B cell (primary cell): Measurements from ENCODE around the gene APLP1. TPM values are rescaled to one million over a fixed set of nuclear protein-coding genes. Genes with fewer than 3 reads are reported as not detected.

Source experiments
- ATAC-seq: fragments of 200-7000 bp; cut with Tn5 transposase; one replicate; pipeline ENCODE4 v1.10.0; 2021; ENCODE audit warnings: low read depth, mild to moderate bottlenecking, moderate number of reproducible peaks, moderate library complexity
- CTCF ChIA-PET: fragments of 350-600 bp; sonication (Branson Sonifier 250); formaldehyde crosslinking; loops from one replicate; lab custom pipeline; 2021; ENCODE audit warnings: antibody characterized with exemption, inconsistent platforms; lab: Charles Lee
- POLR2A ChIA-PET: fragments of 350-600 bp; sonication (Branson Sonifier 250); formaldehyde crosslinking; loops from one replicate; lab custom pipeline; 2021; ENCODE audit warnings: antibody characterized with exemption; lab: Charles Lee
- DNase-seq: peaks from one replicate; pipeline ENCODE4 v3.0.0; 2013
- H2AFZ ChIP-seq: 2 replicates; pipeline ENCODE4 v1.6.1; 2012; ENCODE audit warnings: mild to moderate bottlenecking, low read depth, low read length; ENCODE audit not compliant: insufficient read depth, poor library complexity, severe bottlenecking
- H3K27ac ChIP-seq, 2 donors: 1 replicate in 1 of 2; 2 replicates in 1 of 2; pipeline ENCODE4 v1.5.1; 2012 to 2013; ENCODE audit warnings: low read length in 2 of 2, mild to moderate bottlenecking in 2 of 2, moderate library complexity in 1 of 2
- H3K27me3 ChIP-seq, 4 experiments: fragments of 200-600 bp in 1 of 4; sonication (generic) in 1 of 4; replicated peaks in 1 of 4; 1 replicate in 2 of 4; 2 replicates in 2 of 4; pipeline versions ENCODE4 v1.6.1 to v1.7.0; 2013 to 2016; ENCODE audit warnings: low read length in 3 of 4, mild to moderate bottlenecking in 2 of 4, mixed read lengths in 1 of 4, moderate library complexity in 1 of 4; ENCODE audit not compliant: insufficient read depth in 4 of 4, control insufficient read depth in 3 of 4; ENCODE audit errors: control extremely low read depth in 1 of 4
- H3K36me3 ChIP-seq, 2 experiments: replicated peaks in 1 of 2; 1 replicate in 1 of 2; 2 replicates in 1 of 2; pipeline versions ENCODE4 v1.6.1 to v1.7.1; 2013; ENCODE audit warnings: low read length in 1 of 2; ENCODE audit not compliant: insufficient read depth in 2 of 2, control insufficient read depth in 1 of 2; ENCODE audit errors: control extremely low read depth in 1 of 2, extremely low read depth in 1 of 2
- H3K4me1 ChIP-seq, 2 donors: fragments of 200-600 bp in 1 of 2; sonication (generic) in 1 of 2; 1 replicate in 1 of 2; 2 replicates in 1 of 2; pipeline versions ENCODE4 v1.5.1 to v1.6.1; 2013 to 2017; ENCODE audit warnings: low read length in 2 of 2; ENCODE audit not compliant: control insufficient read depth in 2 of 2, insufficient read depth in 2 of 2
- H3K4me2 ChIP-seq: replicated peaks from 2 replicates; pipeline ENCODE3; 2012; ENCODE audit warnings: mild to moderate bottlenecking, low read depth, low read length; ENCODE audit not compliant: poor library complexity, severe bottlenecking
- H3K4me3 ChIP-seq, 5 experiments: fragments of 200-600 bp in 1 of 5; sonication (generic) in 1 of 5; 1 replicate in 3 of 5; 2 replicates in 2 of 5; pipeline versions ENCODE4 v1.5.1 to v1.7.0; 2011 to 2016; ENCODE audit warnings: low read length in 4 of 5, mild to moderate bottlenecking in 4 of 5, low read depth in 2 of 5, control low read depth in 1 of 5, moderate library complexity in 1 of 5; ENCODE audit not compliant: insufficient read depth in 1 of 5; ENCODE audit errors: control extremely low read depth in 1 of 5, extremely low read depth in 1 of 5
- H3K79me2 ChIP-seq: fragments of 200-600 bp; sonication (generic); one replicate; pipeline ENCODE4 v1.6.0; 2016; ENCODE audit warnings: low read length; ENCODE audit not compliant: control insufficient read depth, insufficient read depth
- H3K9ac ChIP-seq: fragments of 200-600 bp; sonication (generic); 2 replicates; pipeline ENCODE4 v1.6.1; 2017; ENCODE audit warnings: mild to moderate bottlenecking, low read length, moderate library complexity
- H3K9me3 ChIP-seq, 3 donors: one replicate each; pipeline versions ENCODE4 v1.6.1 to v1.7.1; 2013; ENCODE audit warnings: low read length in 2 of 3; ENCODE audit not compliant: control insufficient read depth in 2 of 3, insufficient read depth in 1 of 3; ENCODE audit errors: control extremely low read depth in 1 of 3
- H4K20me1 ChIP-seq: 2 replicates; pipeline ENCODE4 v1.6.0; 2012; ENCODE audit warnings: mild to moderate bottlenecking, low read length; ENCODE audit not compliant: insufficient read depth, control insufficient read depth, poor library complexity, severe bottlenecking
- H3K27ac Mint-ChIP-seq: one replicate; pipeline ENCODE4 v1.8.0; 2021; ENCODE audit warnings: mixed read lengths
- H3K27me3 Mint-ChIP-seq: one replicate; pipeline ENCODE4 v1.8.0; 2021; ENCODE audit warnings: mixed read lengths
- H3K4me1 Mint-ChIP-seq: one replicate; pipeline ENCODE4 v1.8.0; 2021; ENCODE audit warnings: mixed read lengths
- H3K4me3 Mint-ChIP-seq: one replicate; pipeline ENCODE4 v1.8.0; 2021; ENCODE audit warnings: mixed read lengths
- H3K9me3 Mint-ChIP-seq: one replicate; pipeline ENCODE4 v1.8.0; 2022; ENCODE audit warnings: mixed read lengths; ENCODE audit not compliant: insufficient read depth
- CTCF ChIP-seq: fragments of 200-600 bp; IDR thresholded peaks from one replicate; pipeline ENCODE4 v1.8.0; 2022; ENCODE audit warnings: antibody characterized with exemption, mild to moderate bottlenecking
- EZH2 ChIP-seq: IDR thresholded peaks from 2 replicates; pipeline ENCODE4 v1.6.1; 2012; ENCODE audit warnings: borderline replicate concordance, low read depth, mild to moderate bottlenecking, moderate library complexity, low read length; ENCODE audit not compliant: insufficient read depth, poor library complexity, severe bottlenecking
- WGBS: methylation state at CpG from one replicate; pipeline ENCODE4 v1.1.5; 2013; ENCODE audit warnings: missing lambda C conversion rate; ENCODE audit not compliant: insufficient coverage; 5-methylcytosine and 5-hydroxymethylcytosine counted together
- intact Hi-C: fragments of 100-400 bp; cut with micrococcal nuclease; formaldehyde crosslinking; loops from one replicate; pipeline ENCODE4 v1.10.0; 2022
- polyA plus RNA-seq: library from polyadenylated mRNA; depleted of rRNA; stranded (reverse); fragments of >200 nt; gene quantifications from 2 replicates; pipeline ENCODE4 v1.2.3, GENCODE V29; 2012
- total RNA-seq, 2 donors: library from RNA; stranded (reverse); fragments of 120-200 nt in 1 of 2; gene quantifications; 1 replicate in 1 of 2; 2 replicates in 1 of 2; pipeline versions ENCODE4 v1.2.3 to v1.2.4, GENCODE V29; 2013 to 2022

Gene APLP1
- total and polyA plus RNA-seq, 2 donors (not counting 1 experiment from before 2014, with no cell fraction given): 0.06 TPM; not detected in 1

GRCh38 chr19:35830986-35831385, 37.4 kb upstream of the APLP1 start:
- H3K9ac ChIP-seq: no peak overlapping the region
- H3K27ac ChIP-seq: no peak overlapping the region
- H3K27me3 ChIP-seq: peaks cover 0 to 16% (median 0%) of the 10 kb centered on the region in 4 experiments
- no peaks in the 10 kb centered on the region for H3K4me1 ChIP-seq
- DNase-seq: no peak
- H3K36me3 ChIP-seq: no peaks in the 10 kb centered on the region
- no peak overlapping the region for H3K4me3 Mint-ChIP-seq
- no peaks in the 10 kb centered on the region for H3K9me3 Mint-ChIP-seq
- H3K79me2 ChIP-seq: no peaks in the 10 kb centered on the region
- peaks cover 0 to 7% (median 0%) of the 10 kb centered on the region in 3 donors for H3K9me3 ChIP-seq
- no peak overlapping the region for H3K4me3 ChIP-seq
- WGBS: 83% methylated on average over 14 of the region's 18 CpGs
- no peak for ATAC-seq
- no peak overlapping the region for H2AFZ ChIP-seq
- intact Hi-C loops: no loop called here
- POLR2A ChIA-PET: interaction anchor here (0.7 kb wide), 1 partner anchor 37 kb away, joined by 3 read pairs; the partner anchor contains the start of gene APLP1
- peaks cover 31% of the 10 kb centered on the region for H3K27me3 Mint-ChIP-seq
- CTCF ChIA-PET: no interaction called here
- no peak for TF ChIP-seq EZH2
- TF ChIP-seq CTCF: no peak
- no peaks in the 10 kb centered on the region for H3K4me1 Mint-ChIP-seq
- no peak overlapping the region for H3K4me2 ChIP-seq
- H4K20me1 ChIP-seq: no peaks in the 10 kb centered on the region
- H3K27ac Mint-ChIP-seq: no peak overlapping the region

- no peaks in the 10 kb centered on the region for H3K36me3 ChIP-seq
- no peak overlapping the region for H3K4me2 ChIP-seq
- H3K27me3 ChIP-seq: peaks cover 0 to 13% (median 0%) of the 10 kb centered on the region in 4 experiments
- H3K27ac ChIP-seq: no peak overlapping the region
- Mint-ChIP-seq H3K27ac (no peak overlapping the region), H3K9me3 (no peaks in the 10 kb centered on the region), H3K27me3 (peaks cover 32% of the 10 kb centered on the region), H3K4me1 (no peaks in the 10 kb centered on the region), H3K4me3 (no peak overlapping the region)
- no peak overlapping the region for H2AFZ ChIP-seq
- H3K4me3 ChIP-seq: no peak overlapping the region
- CTCF ChIA-PET: no interaction called here
- intact Hi-C loops: no loop called here
- ATAC-seq: no peak
- POLR2A ChIA-PET: interaction anchor here (0.5 kb wide), 1 partner anchor 89 kb away, joined by 3 read pairs; no protein-coding TSS in a partner anchor
- peaks cover 0 to 7% (median 0%) of the 10 kb centered on the region in 3 donors for H3K9me3 ChIP-seq
- no peaks in the 10 kb centered on the region for H3K4me1 ChIP-seq
- H4K20me1 ChIP-seq: no peaks in the 10 kb centered on the region
- no peak for DNase-seq
- no peaks in the 10 kb centered on the region for H3K79me2 ChIP-seq
- no peak overlapping the region for H3K9ac ChIP-seq
- 86% methylated on average over 4 of the region's 4 CpGs for WGBS
- no peak for TF ChIP-seq CTCF
- no peak for TF ChIP-seq EZH2
Observed at GRCh38 chr19:35832054-35832453, 36.3 kb upstream of the APLP1 start.
